T-cell (primary cell): ENCODE measurements around the gene SUSD3. TPM values are rescaled to one million over a fixed set of nuclear protein-coding genes. Genes with fewer than 3 reads are reported as not detected.
A peak's percentile ranks its signal among the peaks of the same experiment; 100 is the strongest.

Experiments used
- ATAC-seq, 4 experiments: fragments of 200-7000 bp in 3 of 4; fragments of 150-1000 bp in 1 of 4; cut with Tn5 transposase; replicated peaks in 1 of 4; 1 replicate in 3 of 4; 2 replicates in 1 of 4; pipeline ENCODE4 v1.10.0; 2021; ENCODE audit warnings: moderate library complexity in 3 of 4, mild to moderate bottlenecking in 2 of 4, moderate number of reproducible peaks in 1 of 4
- CTCF ChIA-PET, 2 donors: fragments of 300-600 bp; sonication (Branson Sonifier 250); formaldehyde crosslinking; loops; one replicate each; lab custom pipeline; 2022; ENCODE audit warnings: antibody characterized with exemption in 2 of 2; lab: Charles Lee
- POLR2A ChIA-PET, 2 donors: fragments of 300-600 bp; sonication (Branson Sonifier 250); formaldehyde crosslinking; loops; one replicate each; lab custom pipeline; 2022; ENCODE audit warnings: antibody characterized with exemption in 2 of 2; lab: Charles Lee
- DNase-seq, 35 experiments: peaks; one replicate each; pipeline versions ENCODE4 v3.0.0 to v3.0.0-alpha.2; 2013 to 2023
- H3K27ac ChIP-seq: one replicate; pipeline ENCODE4 v1.5.1; 2013; ENCODE audit warnings: low read length
- H3K27me3 ChIP-seq, 2 experiments: replicated peaks in 1 of 2; 1 replicate in 1 of 2; 2 replicates in 1 of 2; pipeline versions ENCODE4 v1.6.1 to v1.7.0; 2013; ENCODE audit warnings: low read length in 1 of 2, mixed read lengths in 1 of 2; ENCODE audit not compliant: control insufficient read depth in 2 of 2, insufficient read depth in 2 of 2; ENCODE audit errors: extremely low read depth in 1 of 2
- H3K36me3 ChIP-seq, 2 donors: 1 replicate in 1 of 2; 2 replicates in 1 of 2; pipeline versions ENCODE4 v1.6.1 to v1.7.0; 2013; ENCODE audit warnings: low read length in 1 of 2; ENCODE audit not compliant: control insufficient read depth in 2 of 2, insufficient read depth in 1 of 2; ENCODE audit errors: extremely low read depth in 1 of 2
- H3K4me1 ChIP-seq, 2 experiments: 1 replicate in 1 of 2; 2 replicates in 1 of 2; pipeline versions ENCODE4 v1.6.1 to v1.7.0; 2013; ENCODE audit warnings: low read length in 2 of 2, mixed read lengths in 1 of 2; ENCODE audit not compliant: insufficient read depth in 2 of 2, control insufficient read depth in 1 of 2; ENCODE audit errors: extremely low read depth in 1 of 2
- H3K4me3 ChIP-seq, 2 donors: 1 replicate in 1 of 2; 2 replicates in 1 of 2; pipeline versions ENCODE4 v1.5.1 to v1.7.0; 2013; ENCODE audit warnings: mild to moderate bottlenecking in 2 of 2, low read length in 1 of 2, moderate library complexity in 1 of 2; ENCODE audit not compliant: control insufficient read depth in 1 of 2; ENCODE audit errors: extremely low read depth in 1 of 2
- H3K9me3 ChIP-seq: 2 replicates; pipeline ENCODE4 v1.7.0; 2013
- H3K27ac Mint-ChIP-seq, 2 donors: one replicate each; pipeline ENCODE4 v1.8.0; 2020 to 2021; ENCODE audit warnings: mild to moderate bottlenecking in 2 of 2, mixed read lengths in 2 of 2
- H3K27me3 Mint-ChIP-seq, 2 donors: one replicate each; pipeline ENCODE4 v1.8.0; 2021 to 2022; ENCODE audit warnings: mixed read lengths in 2 of 2
- H3K36me3 Mint-ChIP-seq: one replicate; pipeline ENCODE4 v1.8.0; 2021; ENCODE audit warnings: mixed read lengths
- H3K4me1 Mint-ChIP-seq, 3 donors: one replicate each; pipeline ENCODE4 v1.8.0; 2020 to 2022; ENCODE audit warnings: mixed read lengths in 3 of 3, mild to moderate bottlenecking in 1 of 3
- H3K4me3 Mint-ChIP-seq, 3 donors: one replicate each; pipeline ENCODE4 v1.8.0; 2020 to 2022; ENCODE audit warnings: mild to moderate bottlenecking in 3 of 3, mixed read lengths in 3 of 3, moderate library complexity in 3 of 3
- H3K9me3 Mint-ChIP-seq, 3 donors: one replicate each; pipeline ENCODE4 v1.8.0; 2020 to 2022; ENCODE audit warnings: mixed read lengths in 3 of 3
- WGBS: methylation state at CpG from one replicate; pipeline ENCODE4 v1.1.5; 2013; ENCODE audit warnings: missing lambda C conversion rate; ENCODE audit not compliant: insufficient coverage; 5-methylcytosine and 5-hydroxymethylcytosine counted together
- total RNA-seq, 35 experiments: library from RNA in 6 of 35; stranded (reverse) in 6 of 35; fragments of 120-200 nt in 1 of 35; gene quantifications; one replicate each; pipeline versions ENCODE4 v1.2.1 to v1.2.4 and lab custom pipeline; 2013 to 2026

SUSD3 gene
- total RNA-seq, 5 donors from 2014 or later (not counting 1 experiment from before 2014, with no cell fraction given), result 39.6 to 79.2 (median 71.2) TPM

GRCh38 chr9:93110311-93110855, 51.9 kb downstream of the SUSD3 start:
- H3K27me3 Mint-ChIP-seq, result no peaks in the 10 kb centered on the region
- no peaks in the 10 kb centered on the region for H3K9me3 ChIP-seq
- peak in 1 of 35 experiments; percentile 2 for DNase-seq
- no peak overlapping the region for H3K4me3 Mint-ChIP-seq
- WGBS, result 98% methylated on average over 14 of the region's 14 CpGs
- H3K36me3 ChIP-seq, result peaks cover 10 to 60% of the 10 kb centered on the region in 2 donors
- ATAC-seq, result no peak
- no peaks in the 10 kb centered on the region for H3K9me3 Mint-ChIP-seq
- H3K4me1 ChIP-seq, result peaks cover 0 to 39% of the 10 kb centered on the region in 2 experiments
- H3K27ac ChIP-seq, result no peak overlapping the region
- peaks cover 41 to 49% (median 47%) of the 10 kb centered on the region in 3 donors for H3K4me1 Mint-ChIP-seq
- CTCF ChIA-PET, result interaction anchor here (0.6 to 1.5 kb wide), 2 partner anchors 8 to 66 kb away, joined by 3 to 4 read pairs; no protein-coding TSS in a partner anchor
- peaks cover 20% of the 10 kb centered on the region for H3K36me3 Mint-ChIP-seq
- no peak overlapping the region for H3K27ac Mint-ChIP-seq
- H3K4me3 ChIP-seq, result no peak overlapping the region
- no peaks in the 10 kb centered on the region for H3K27me3 ChIP-seq
- POLR2A ChIA-PET, result no interaction called here

GRCh38 chr9:93111001-93111370, 52.5 kb downstream of the SUSD3 start:
- H3K9me3 Mint-ChIP-seq, result no peaks in the 10 kb centered on the region
- H3K4me1 ChIP-seq, result peaks cover 0 to 39% of the 10 kb centered on the region in 2 experiments
- peaks cover 35 to 43% (median 41%) of the 10 kb centered on the region in 3 donors for H3K4me1 Mint-ChIP-seq
- no peaks in the 10 kb centered on the region for H3K27me3 ChIP-seq
- DNase-seq (no peak), ATAC-seq (no peak)
- 96% methylated on average over 11 of the region's 11 CpGs for WGBS
- H3K4me3 ChIP-seq, result no peak overlapping the region
- H3K36me3 ChIP-seq, result peaks cover 10 to 60% of the 10 kb centered on the region in 2 donors
- H3K4me3 Mint-ChIP-seq, result no peak overlapping the region
- H3K9me3 ChIP-seq, result no peaks in the 10 kb centered on the region
- peaks cover 17% of the 10 kb centered on the region for H3K36me3 Mint-ChIP-seq
- no peak overlapping the region for H3K27ac ChIP-seq
- H3K27ac Mint-ChIP-seq, result no peak overlapping the region
- CTCF ChIA-PET, result no interaction called here
- POLR2A ChIA-PET, result no interaction called here
- no peaks in the 10 kb centered on the region for H3K27me3 Mint-ChIP-seq

GRCh38 chr9:93111371-93112115, 53.0 kb downstream of the SUSD3 start:
- H3K4me1 ChIP-seq, result peaks cover 0 to 35% of the 10 kb centered on the region in 2 experiments
- no peaks in the 10 kb centered on the region for H3K9me3 ChIP-seq
- H3K36me3 ChIP-seq, result peaks cover 10 to 60% of the 10 kb centered on the region in 2 donors
- no peak overlapping the region for H3K27ac Mint-ChIP-seq
- no peak overlapping the region for H3K4me3 ChIP-seq
- no peaks in the 10 kb centered on the region for H3K27me3 ChIP-seq
- peaks cover 17% of the 10 kb centered on the region for H3K36me3 Mint-ChIP-seq
- H3K4me3 Mint-ChIP-seq, result no peak overlapping the region
- ChIA-PET CTCF (no interaction called here), POLR2A (no interaction called here)
- peaks cover 32 to 40% (median 35%) of the 10 kb centered on the region in 3 donors for H3K4me1 Mint-ChIP-seq
- ATAC-seq (no peak), DNase-seq (no peak)
- no peaks in the 10 kb centered on the region for H3K27me3 Mint-ChIP-seq
- H3K27ac ChIP-seq, result no peak overlapping the region
- no peaks in the 10 kb centered on the region for H3K9me3 Mint-ChIP-seq
- 88% methylated on average over 18 of the region's 18 CpGs for WGBS

- H3K27ac Mint-ChIP-seq, result no peak overlapping the region
- no peak overlapping the region for H3K4me3 Mint-ChIP-seq
- Histone ChIP-seq H3K9me3 (no peaks in the 10 kb centered on the region), H3K27ac (no peak overlapping the region), H3K4me3 (no peak overlapping the region), H3K36me3 (peaks cover 10 to 60% of the 10 kb centered on the region in 2 donors), H3K27me3 (no peaks in the 10 kb centered on the region), H3K4me1 (peaks cover 0 to 28% of the 10 kb centered on the region in 2 experiments)
- H3K9me3 Mint-ChIP-seq, result no peaks in the 10 kb centered on the region
- POLR2A ChIA-PET, result no interaction called here
- no peaks in the 10 kb centered on the region for H3K27me3 Mint-ChIP-seq
- peaks cover 17% of the 10 kb centered on the region for H3K36me3 Mint-ChIP-seq
- peaks cover 24 to 32% (median 28%) of the 10 kb centered on the region in 3 donors for H3K4me1 Mint-ChIP-seq
- DNase-seq, result no peak
- CTCF ChIA-PET, result no interaction called here
- no peak for ATAC-seq
- WGBS, result 90% methylated on average over 13 of the region's 15 CpGs
Measured at GRCh38 chr9:93112116-93112863, 53.8 kb downstream of the SUSD3 start.

GRCh38 chr9:93112864-93113389, 54.4 kb downstream of the SUSD3 start:
- H3K4me1 Mint-ChIP-seq, result peaks cover 18 to 26% (median 21%) of the 10 kb centered on the region in 3 donors
- DNase-seq (no peak), ATAC-seq (no peak)
- no peaks in the 10 kb centered on the region for H3K27me3 ChIP-seq
- no peak overlapping the region for H3K4me3 ChIP-seq
- peaks cover 0 to 22% of the 10 kb centered on the region in 2 experiments for H3K4me1 ChIP-seq
- peaks cover 10 to 54% of the 10 kb centered on the region in 2 donors for H3K36me3 ChIP-seq
- 90% methylated on average over 10 of the region's 13 CpGs for WGBS
- CTCF ChIA-PET, result no interaction called here
- peaks cover 17% of the 10 kb centered on the region for H3K36me3 Mint-ChIP-seq
- no peak overlapping the region for H3K27ac ChIP-seq
- POLR2A ChIA-PET, result no interaction called here
- no peaks in the 10 kb centered on the region for H3K9me3 ChIP-seq
- H3K27ac Mint-ChIP-seq, result no peak overlapping the region
- H3K9me3 Mint-ChIP-seq, result no peaks in the 10 kb centered on the region
- H3K27me3 Mint-ChIP-seq, result no peaks in the 10 kb centered on the region
- H3K4me3 Mint-ChIP-seq, result no peak overlapping the region
